Thyroid gland (tissue), 4 donors: Measurements from ENCODE around the gene CDKL5. TPM values are rescaled to one million over a fixed set of nuclear protein-coding genes. Genes with fewer than 3 reads are reported as not detected.

Source experiments
- DNase-seq, 2 donors: peaks; one replicate each; pipeline ENCODE4 v3.0.0-alpha.2; 2019
- H3K27ac ChIP-seq, 3 donors: fragments of 200-600 bp; sonication (generic); 1 replicate in 2 of 3; 2 replicates in 1 of 3; pipeline ENCODE4 v1.5.1; 2016 to 2019; ENCODE audit warnings: mild to moderate bottlenecking in 1 of 3, moderate library complexity in 1 of 3
- H3K27me3 ChIP-seq: fragments of 200-600 bp; sonication (generic); one replicate; pipeline ENCODE4 v1.5.1; 2019
- H3K36me3 ChIP-seq, 2 donors: fragments of 200-600 bp; sonication (generic); one replicate each; pipeline ENCODE4 v1.5.1; 2016 to 2019
- H3K4me1 ChIP-seq, 2 donors: fragments of 200-600 bp; sonication (generic); one replicate each; pipeline ENCODE4 v1.5.1; 2017 to 2019
- H3K4me3 ChIP-seq, 3 donors: fragments of 200-600 bp; sonication (generic); replicated peaks in 1 of 3; 1 replicate in 2 of 3; 2 replicates in 1 of 3; pipeline ENCODE4 v1.5.1; 2016; ENCODE audit warnings: mild to moderate bottlenecking in 1 of 3
- H3K9me3 ChIP-seq: fragments of 200-600 bp; sonication (generic); one replicate; pipeline ENCODE4 v1.5.1; 2017
- POLR2A ChIP-seq, 2 donors: fragments of 450-650 bp; IDR thresholded peaks; one replicate each; pipeline ENCODE4 v1.6.1; 2017; ENCODE audit warnings: antibody characterized with exemption in 2 of 2, mild to moderate bottlenecking in 2 of 2, moderate library complexity in 1 of 2
- WGBS, 2 donors: methylation state at CpG; one replicate each; pipeline ENCODE4 v1.1.5; 2017; 5-methylcytosine and 5-hydroxymethylcytosine counted together
- intact Hi-C: fragments of 100-400 bp; cut with DNase I; formaldehyde crosslinking; loops from one replicate; pipeline ENCODE4 v1.15.1; 2023
- total RNA-seq, 4 donors: library from RNA; depleted of rRNA; stranded (reverse); fragments of >200 nt; gene quantifications; one replicate each; pipeline ENCODE4 v1.2.3, GENCODE V29; 2016
- TF ChIP-seq, protein P1 (sequence below), 6 experiments: fragments of 200-600 bp in 3 of 6; fragments of 450-650 bp in 3 of 6; sonication (generic) in 3 of 6; IDR thresholded peaks; one replicate each; pipeline ENCODE4 v1.5.1; 2016 to 2019; ENCODE audit warnings: antibody characterized with exemption in 6 of 6, mild to moderate bottlenecking in 2 of 6, inconsistent platforms in 1 of 6, moderate library complexity in 1 of 6

The CDKL5 gene
- total RNA-seq, 4 donors from 2014 or later: 8.4 to 14.8 (median 10.0) TPM

- Histone ChIP-seq H3K4me3 (no peak overlapping the region), H3K9me3 (no peaks in the 10 kb centered on the region), H3K27ac (no peak overlapping the region), H3K27me3 (no peaks in the 10 kb centered on the region), H3K4me1 (no peaks in the 10 kb centered on the region), H3K36me3 (no peaks in the 10 kb centered on the region)
- TF ChIP-seq, protein P1, sequence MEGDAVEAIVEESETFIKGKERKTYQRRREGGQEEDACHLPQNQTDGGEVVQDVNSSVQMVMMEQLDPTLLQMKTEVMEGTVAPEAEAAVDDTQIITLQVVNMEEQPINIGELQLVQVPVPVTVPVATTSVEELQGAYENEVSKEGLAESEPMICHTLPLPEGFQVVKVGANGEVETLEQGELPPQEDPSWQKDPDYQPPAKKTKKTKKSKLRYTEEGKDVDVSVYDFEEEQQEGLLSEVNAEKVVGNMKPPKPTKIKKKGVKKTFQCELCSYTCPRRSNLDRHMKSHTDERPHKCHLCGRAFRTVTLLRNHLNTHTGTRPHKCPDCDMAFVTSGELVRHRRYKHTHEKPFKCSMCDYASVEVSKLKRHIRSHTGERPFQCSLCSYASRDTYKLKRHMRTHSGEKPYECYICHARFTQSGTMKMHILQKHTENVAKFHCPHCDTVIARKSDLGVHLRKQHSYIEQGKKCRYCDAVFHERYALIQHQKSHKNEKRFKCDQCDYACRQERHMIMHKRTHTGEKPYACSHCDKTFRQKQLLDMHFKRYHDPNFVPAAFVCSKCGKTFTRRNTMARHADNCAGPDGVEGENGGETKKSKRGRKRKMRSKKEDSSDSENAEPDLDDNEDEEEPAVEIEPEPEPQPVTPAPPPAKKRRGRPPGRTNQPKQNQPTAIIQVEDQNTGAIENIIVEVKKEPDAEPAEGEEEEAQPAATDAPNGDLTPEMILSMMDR (IDR thresholded peaks at IDR 0.05): no peak
- TF ChIP-seq POLR2A (IDR thresholded peaks at IDR 0.05): no peak
- WGBS, 2 donors: 95 to 99% methylated on average over 4 of the region's 4 CpGs
- intact Hi-C loops: no loop called here
- DNase-seq: no peak
Measured at GRCh38 chrX:18491587-18492340, 66.4 kb downstream of the CDKL5 start.

DNA sequence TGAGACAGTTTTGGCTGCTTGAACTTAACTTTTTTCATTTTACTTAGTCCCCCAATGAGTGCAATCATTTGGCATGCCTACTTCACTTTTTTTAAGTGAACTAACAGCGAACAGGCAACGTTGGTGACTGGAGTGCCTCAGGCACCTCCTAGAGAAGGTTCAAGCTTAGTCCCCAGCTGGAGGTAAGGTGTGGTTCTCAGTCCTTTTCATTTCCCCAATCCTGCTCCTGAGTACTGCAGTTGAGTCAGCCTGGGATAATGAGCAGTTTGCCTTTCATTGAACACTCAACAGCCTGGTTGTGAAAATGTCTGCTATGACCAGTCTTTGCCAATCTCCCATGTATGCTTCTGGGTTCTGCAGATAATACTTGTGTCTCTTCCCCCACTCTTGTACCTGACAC, 109.5 kb downstream of the CDKL5 start:
- H3K27me3 ChIP-seq: no peaks in the 10 kb centered on the region
- H3K9me3 ChIP-seq: no peaks in the 10 kb centered on the region
- TF ChIP-seq, protein P1 (IDR thresholded peaks at IDR 0.05): no peak
- TF ChIP-seq POLR2A (IDR thresholded peaks at IDR 0.05): no peak
- no peaks in the 10 kb centered on the region for H3K36me3 ChIP-seq
- no peak overlapping the region for H3K4me3 ChIP-seq
- no peak overlapping the region for H3K27ac ChIP-seq
- WGBS, 2 donors: 66 to 67% methylated on average over 2 of the region's 2 CpGs
- DNase-seq: no peak
- intact Hi-C loops: no loop called here
- no peaks in the 10 kb centered on the region for H3K4me1 ChIP-seq

GRCh38 chrX:18537068-18537467, 111.7 kb downstream of the CDKL5 start:
- WGBS, 2 donors: 92 to 93% methylated on average over 2 of the region's 2 CpGs
- H3K36me3 ChIP-seq: no peaks in the 10 kb centered on the region
- TF ChIP-seq, protein P1 (IDR thresholded peaks at IDR 0.05): no peak
- no peak for TF ChIP-seq POLR2A (IDR thresholded peaks at IDR 0.05)
- H3K9me3 ChIP-seq: no peaks in the 10 kb centered on the region
- no peaks in the 10 kb centered on the region for H3K27me3 ChIP-seq
- intact Hi-C loops: no loop called here
- DNase-seq: no peak
- H3K4me3 ChIP-seq: no peak overlapping the region
- H3K27ac ChIP-seq: no peak overlapping the region
- no peaks in the 10 kb centered on the region for H3K4me1 ChIP-seq

DNA sequence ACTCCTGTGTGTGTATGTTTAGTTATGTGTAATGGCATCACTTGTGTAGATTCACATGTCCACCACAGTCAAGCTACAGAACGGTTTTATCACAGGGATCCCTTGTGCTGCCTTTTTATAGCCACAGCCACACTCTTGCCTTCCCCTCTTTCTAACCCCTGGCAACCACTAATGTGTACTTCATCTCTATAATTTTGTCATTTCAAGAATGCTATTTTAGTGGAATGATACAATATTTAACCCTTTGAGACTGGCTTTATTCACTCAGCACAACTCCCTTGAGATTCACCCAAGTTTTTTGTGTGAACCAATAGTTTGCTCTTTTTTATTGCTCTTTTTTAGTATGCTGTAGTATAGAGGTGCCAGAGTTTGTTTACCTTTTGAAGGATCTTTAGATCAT, 112.1 kb downstream of the CDKL5 start:
- no peaks in the 10 kb centered on the region for H3K27me3 ChIP-seq
- H3K9me3 ChIP-seq: no peaks in the 10 kb centered on the region
- no peak overlapping the region for H3K27ac ChIP-seq
- TF ChIP-seq, protein P1 (IDR thresholded peaks at IDR 0.05): no peak
- TF ChIP-seq POLR2A (IDR thresholded peaks at IDR 0.05): no peak
- no peak overlapping the region for H3K4me3 ChIP-seq
- no peaks in the 10 kb centered on the region for H3K4me1 ChIP-seq
- DNase-seq: no peak
- intact Hi-C loops: no loop called here
- no peaks in the 10 kb centered on the region for H3K36me3 ChIP-seq
- WGBS, 2 donors: 77 to 83% methylated on average over 1 of the region's 1 CpG

DNA sequence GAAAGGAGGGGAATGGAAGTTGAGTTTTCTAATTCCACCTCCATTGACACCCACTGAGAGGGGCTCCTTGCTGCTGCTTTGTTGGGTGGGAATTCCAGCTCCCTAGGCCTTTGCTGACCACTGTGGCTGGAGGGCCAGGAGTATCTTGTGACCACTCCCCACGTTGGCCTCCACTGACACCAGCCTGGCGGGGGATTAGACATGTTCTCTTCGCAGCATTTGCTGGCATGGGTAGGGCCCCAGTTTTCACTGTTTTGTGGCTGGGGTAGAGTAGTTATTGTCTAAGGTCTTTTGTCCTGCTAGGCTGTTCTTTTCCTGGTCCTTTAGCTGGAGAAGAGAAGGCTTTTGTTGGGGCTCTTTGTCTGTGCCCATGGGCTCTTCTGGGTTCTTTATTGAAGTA, 116.7 kb downstream of the CDKL5 start:
- H3K36me3 ChIP-seq: no peaks in the 10 kb centered on the region
- no peak overlapping the region for H3K4me3 ChIP-seq
- no peaks in the 10 kb centered on the region for H3K4me1 ChIP-seq
- intact Hi-C loops: no loop called here
- H3K27me3 ChIP-seq: no peaks in the 10 kb centered on the region
- H3K9me3 ChIP-seq: no peaks in the 10 kb centered on the region
- no peak for TF ChIP-seq POLR2A (IDR thresholded peaks at IDR 0.05)
- TF ChIP-seq, protein P1 (IDR thresholded peaks at IDR 0.05): no peak
- WGBS, 2 donors: 87 to 100% methylated on average over 2 to 3 of the region's 3 CpGs
- no peak overlapping the region for H3K27ac ChIP-seq
- no peak for DNase-seq
